ENCODE data around the gene GPR137. TPM values are rescaled to one million over a fixed set of nuclear protein-coding genes. Genes with fewer than 3 reads are reported as not detected.

The GPR137 gene
- total RNA-seq, 1 donor from 2014 or later, result 56.5 TPM

GRCh38 chr11:64285885-64286800 is 495 bp downstream of the GPR137 start:
- Mint-ChIP-seq H3K27me3 (peaks cover 19% of the 10 kb centered on the region), H3K4me1 (ENCODE audit: low read depth) (peaks cover 7% of the 10 kb centered on the region)

GRCh38 chr11:64286801-64287159 is 1.1 kb downstream of the GPR137 start:
- peaks cover 7% of the 10 kb centered on the region for H3K4me1 Mint-ChIP-seq (ENCODE audit: low read depth)
- no peak for DNase-seq (ENCODE audit: low spot score, unreplicated experiment)
- H3K9me3 Mint-ChIP-seq (ENCODE audit: low read depth), result no peaks in the 10 kb centered on the region
- H3K27me3 Mint-ChIP-seq, result peaks cover 19% of the 10 kb centered on the region
- peaks cover 4% of the 10 kb centered on the region for H3K36me3 Mint-ChIP-seq (ENCODE audit: insufficient read depth)
- TF ChIP-seq, protein P1, sequence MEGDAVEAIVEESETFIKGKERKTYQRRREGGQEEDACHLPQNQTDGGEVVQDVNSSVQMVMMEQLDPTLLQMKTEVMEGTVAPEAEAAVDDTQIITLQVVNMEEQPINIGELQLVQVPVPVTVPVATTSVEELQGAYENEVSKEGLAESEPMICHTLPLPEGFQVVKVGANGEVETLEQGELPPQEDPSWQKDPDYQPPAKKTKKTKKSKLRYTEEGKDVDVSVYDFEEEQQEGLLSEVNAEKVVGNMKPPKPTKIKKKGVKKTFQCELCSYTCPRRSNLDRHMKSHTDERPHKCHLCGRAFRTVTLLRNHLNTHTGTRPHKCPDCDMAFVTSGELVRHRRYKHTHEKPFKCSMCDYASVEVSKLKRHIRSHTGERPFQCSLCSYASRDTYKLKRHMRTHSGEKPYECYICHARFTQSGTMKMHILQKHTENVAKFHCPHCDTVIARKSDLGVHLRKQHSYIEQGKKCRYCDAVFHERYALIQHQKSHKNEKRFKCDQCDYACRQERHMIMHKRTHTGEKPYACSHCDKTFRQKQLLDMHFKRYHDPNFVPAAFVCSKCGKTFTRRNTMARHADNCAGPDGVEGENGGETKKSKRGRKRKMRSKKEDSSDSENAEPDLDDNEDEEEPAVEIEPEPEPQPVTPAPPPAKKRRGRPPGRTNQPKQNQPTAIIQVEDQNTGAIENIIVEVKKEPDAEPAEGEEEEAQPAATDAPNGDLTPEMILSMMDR (IDR thresholded peaks at IDR 0.05; ENCODE audit: unreplicated experiment), result no peak
- H3K4me3 Mint-ChIP-seq (ENCODE audit: low read depth), result peak overlapping the region; percentile 75
- no peak overlapping the region for H3K27ac Mint-ChIP-seq

More at GRCh38 chr11:64285885-64286800, 495 bp downstream of the GPR137 start:
- no peak for DNase-seq (ENCODE audit: low spot score, unreplicated experiment)
- Mint-ChIP-seq H3K27ac (no peak overlapping the region), H3K9me3 (ENCODE audit: low read depth) (no peaks in the 10 kb centered on the region), H3K36me3 (ENCODE audit: insufficient read depth) (peaks cover 4% of the 10 kb centered on the region), H3K4me3 (ENCODE audit: low read depth) (peak overlapping the region; percentile 75)
- TF ChIP-seq, protein P1 (IDR thresholded peaks at IDR 0.05; ENCODE audit: unreplicated experiment), result no peak

DNA sequence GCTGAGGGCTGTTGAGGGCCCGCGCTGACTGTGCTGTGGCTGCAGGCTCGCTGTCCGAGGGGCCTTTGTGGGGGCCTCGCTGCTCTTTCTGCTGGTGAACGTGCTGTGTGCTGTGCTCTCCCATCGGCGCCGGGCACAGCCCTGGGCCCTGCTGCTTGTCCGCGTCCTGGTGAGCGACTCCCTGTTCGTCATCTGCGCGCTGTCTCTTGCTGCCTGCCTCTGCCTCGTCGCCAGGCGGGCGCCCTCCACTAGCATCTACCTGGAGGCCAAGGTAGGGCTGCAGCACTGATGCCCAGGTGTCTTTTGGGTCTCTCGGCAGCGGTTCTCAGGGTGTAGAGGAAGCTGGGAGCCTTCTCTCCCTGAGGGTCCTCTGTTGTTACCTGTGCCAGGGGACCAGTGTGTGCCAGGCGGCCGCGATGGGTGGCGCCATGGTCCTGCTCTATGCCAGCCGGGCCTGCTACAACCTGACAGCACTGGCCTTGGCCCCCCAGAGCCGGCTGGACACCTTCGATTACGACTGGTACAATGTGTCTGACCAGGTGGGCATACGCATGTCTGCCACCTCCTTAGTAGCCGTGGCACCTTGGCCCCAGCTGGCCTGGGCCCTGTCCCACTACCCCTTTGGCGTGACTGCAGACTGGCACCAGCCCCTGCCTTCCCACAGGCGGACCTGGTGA is 2.2 kb downstream of the GPR137 start:
- no peak overlapping the region for H3K4me3 Mint-ChIP-seq (ENCODE audit: low read depth)
- no peak for DNase-seq (ENCODE audit: low spot score, unreplicated experiment)
- TF ChIP-seq, protein P1 (IDR thresholded peaks at IDR 0.05; ENCODE audit: unreplicated experiment), result no peak

GRCh38 chr11:64288353-64288750 is 2.7 kb downstream of the GPR137 start:
- H3K27me3 Mint-ChIP-seq, result peaks cover 28% of the 10 kb centered on the region
- no peak overlapping the region for H3K27ac Mint-ChIP-seq
- H3K9me3 Mint-ChIP-seq (ENCODE audit: low read depth), result no peaks in the 10 kb centered on the region
- no peak for DNase-seq (ENCODE audit: low spot score, unreplicated experiment)
- H3K4me1 Mint-ChIP-seq (ENCODE audit: low read depth), result peaks cover 7% of the 10 kb centered on the region
- H3K4me3 Mint-ChIP-seq (ENCODE audit: low read depth), result no peak overlapping the region
- H3K36me3 Mint-ChIP-seq (ENCODE audit: insufficient read depth), result peaks cover 4% of the 10 kb centered on the region
- TF ChIP-seq, protein P1 (IDR thresholded peaks at IDR 0.05; ENCODE audit: unreplicated experiment), result no peak

More for the DNA sequence above, 2.2 kb downstream of the GPR137 start:
- Mint-ChIP-seq H3K4me1 (ENCODE audit: low read depth) (peaks cover 7% of the 10 kb centered on the region), H3K27me3 (peaks cover 23% of the 10 kb centered on the region), H3K9me3 (ENCODE audit: low read depth) (no peaks in the 10 kb centered on the region), H3K36me3 (ENCODE audit: insufficient read depth) (peaks cover 4% of the 10 kb centered on the region), H3K27ac (no peak overlapping the region)

DNA sequence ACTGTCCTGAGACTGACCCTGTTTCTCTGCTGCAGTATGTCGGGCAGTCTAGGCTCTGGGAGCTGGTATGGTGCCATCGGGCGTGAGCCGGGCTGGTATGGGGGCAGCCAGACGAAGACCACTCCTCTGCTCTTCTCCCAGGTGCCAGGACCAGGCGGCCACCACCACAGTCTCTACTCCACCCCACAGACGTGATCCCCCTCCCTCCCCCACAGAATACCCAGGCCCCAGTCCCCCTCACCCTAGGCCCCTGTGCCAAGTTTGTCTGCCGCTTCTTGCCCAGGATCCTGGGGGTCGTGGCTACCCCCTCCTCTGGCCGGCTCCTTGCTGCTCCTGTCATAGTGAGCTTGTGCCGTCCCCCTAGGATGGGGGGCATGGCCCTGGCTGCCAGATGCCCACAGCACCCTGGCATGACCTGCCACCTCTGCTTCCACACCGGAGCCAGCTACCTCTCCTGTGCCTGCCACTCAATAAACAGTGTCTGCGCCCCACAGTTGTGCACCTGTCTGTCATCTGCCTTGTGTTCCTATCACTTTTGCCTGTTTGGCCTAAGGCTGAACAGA is 3.4 kb downstream of the GPR137 start:
- Mint-ChIP-seq H3K4me1 (ENCODE audit: low read depth) (peaks cover 7% of the 10 kb centered on the region), H3K27ac (no peak overlapping the region), H3K9me3 (ENCODE audit: low read depth) (no peaks in the 10 kb centered on the region), H3K27me3 (peaks cover 35% of the 10 kb centered on the region), H3K4me3 (ENCODE audit: low read depth) (no peak overlapping the region), H3K36me3 (ENCODE audit: insufficient read depth) (peaks cover 4% of the 10 kb centered on the region)
- TF ChIP-seq, protein P1 (IDR thresholded peaks at IDR 0.05; ENCODE audit: unreplicated experiment), result no peak
- no peak for DNase-seq (ENCODE audit: low spot score, unreplicated experiment)

Measured in progenitor cell of endocrine pancreas (in vitro differentiated cells).